ENCODE measurements around the gene RABL3.
"Not testable (repeated sequence)": the region's sequence is repeated elsewhere in the genome, so short reads cannot be mapped to it uniquely, and the experiment has no call there.

The RABL3 gene, protein sequence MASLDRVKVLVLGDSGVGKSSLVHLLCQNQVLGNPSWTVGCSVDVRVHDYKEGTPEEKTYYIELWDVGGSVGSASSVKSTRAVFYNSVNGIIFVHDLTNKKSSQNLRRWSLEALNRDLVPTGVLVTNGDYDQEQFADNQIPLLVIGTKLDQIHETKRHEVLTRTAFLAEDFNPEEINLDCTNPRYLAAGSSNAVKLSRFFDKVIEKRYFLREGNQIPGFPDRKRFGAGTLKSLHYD

DNA sequence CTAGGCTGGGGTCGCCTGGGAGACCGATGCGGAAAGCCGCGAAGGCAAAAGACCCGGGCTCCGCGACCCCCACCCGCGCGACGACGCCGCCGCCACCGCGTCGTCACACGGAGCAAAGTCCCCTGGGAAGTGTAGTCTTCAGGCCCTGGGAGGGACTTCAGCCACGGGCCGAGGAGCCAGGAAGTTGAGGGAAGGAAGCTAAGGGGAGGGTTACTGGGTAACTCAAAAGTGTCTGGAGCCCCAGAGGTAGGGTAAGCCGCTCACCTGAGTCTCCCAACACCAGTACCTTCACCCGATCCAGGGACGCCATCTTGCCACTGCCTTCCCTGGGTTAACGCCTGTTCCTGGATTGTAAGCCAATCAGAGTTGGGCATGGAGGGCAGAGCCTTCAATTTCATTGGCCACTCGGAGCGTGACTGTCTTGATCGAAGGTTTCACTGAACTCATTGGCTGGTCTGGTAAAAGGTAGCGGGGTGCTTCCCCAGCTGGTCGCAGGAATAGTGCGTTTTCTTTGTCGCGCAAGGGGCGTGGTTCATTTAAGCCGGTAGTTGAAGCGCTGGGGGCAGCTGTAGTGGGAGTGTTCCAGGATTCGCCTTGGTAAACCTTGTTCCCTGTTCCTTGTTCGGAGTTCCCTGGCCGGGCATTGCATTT, at the start of gene RABL3, which contains the start of gene GTF2E1:
Gene RABL3 (minus strand): TSS at position 319 of the 651 bp plus-strand sequence. CDS start 9 bp downstream, at position 310.
Gene GTF2E1 (plus strand): TSS at position 547 of the 651 bp plus-strand sequence. CDS start 7,809 bp downstream, outside the sequence.
- DNase-seq (ENCODE audit: low read depth), result peak; percentile 92

- no peak for DNase-seq (ENCODE audit: low read depth)
Observed at GRCh38 chr3:120791913-120792312, 49.6 kb upstream of the RABL3 start.

GRCh38 chr3:120791010-120791409, 48.7 kb upstream of the RABL3 start:
- DNase-seq (ENCODE audit: low read depth), result no peak

- not testable (repeated sequence) for DNase-seq (ENCODE audit: low read depth)
Observed at GRCh38 chr3:120785832-120786231, 43.5 kb upstream of the RABL3 start.

DNA sequence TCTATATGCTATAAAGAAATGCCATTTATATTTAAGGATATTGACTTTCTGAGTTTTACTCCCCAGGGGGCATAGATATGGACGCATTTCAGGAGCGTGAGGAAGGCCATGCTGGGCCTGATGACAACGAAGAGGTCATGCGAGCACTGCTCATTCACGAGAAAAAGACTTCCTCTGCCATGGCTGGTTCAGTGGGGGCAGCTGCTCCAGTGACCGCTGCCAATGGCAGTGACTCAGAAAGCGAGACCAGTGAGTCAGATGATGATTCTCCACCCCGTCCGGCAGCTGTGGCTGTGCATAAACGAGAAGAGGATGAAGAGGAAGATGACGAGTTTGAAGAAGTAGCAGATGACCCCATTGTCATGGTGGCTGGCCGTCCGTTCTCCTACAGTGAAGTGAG, 38.7 kb upstream of the RABL3 start:
- DNase-seq (ENCODE audit: low read depth), result no peak

GRCh38 chr3:120778776-120779175, 36.5 kb upstream of the RABL3 start:
- DNase-seq (ENCODE audit: low read depth), result no peak

GRCh38 chr3:120775411-120775810, 33.1 kb upstream of the RABL3 start:
- no peak for DNase-seq (ENCODE audit: low read depth)

- no peak for DNase-seq (ENCODE audit: low read depth)
Observed at GRCh38 chr3:120773932-120774331, 31.6 kb upstream of the RABL3 start.

GRCh38 chr3:120772081-120772480, 29.8 kb upstream of the RABL3 start:
- no peak for DNase-seq (ENCODE audit: low read depth)

- DNase-seq (ENCODE audit: low read depth), result no peak
Observed at GRCh38 chr3:120770891-120771290, 28.6 kb upstream of the RABL3 start.

DNA sequence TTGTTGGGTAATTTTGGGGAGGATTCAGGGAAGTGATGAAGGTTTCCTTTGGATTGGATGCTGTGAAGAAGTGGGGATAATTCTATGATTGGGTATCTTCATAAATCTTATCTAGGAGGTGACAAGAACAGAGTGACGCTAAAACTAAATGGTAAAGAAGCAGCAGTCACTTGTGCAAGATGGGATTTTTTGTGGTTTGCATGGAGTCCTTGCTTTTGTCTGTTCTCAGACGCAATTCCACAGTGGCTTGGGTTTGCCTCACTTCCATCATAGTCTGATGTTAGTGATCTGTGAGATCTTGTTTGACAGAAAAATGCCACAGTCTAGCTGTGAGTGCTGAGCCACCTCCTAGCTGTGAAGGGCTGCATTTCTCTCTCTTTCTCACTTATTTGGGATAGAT, 27.1 kb upstream of the RABL3 start:
- DNase-seq (ENCODE audit: low read depth), result no peak

- no peak for DNase-seq (ENCODE audit: low read depth)
Observed at GRCh38 chr3:120767106-120767505, 24.8 kb upstream of the RABL3 start.

DNA sequence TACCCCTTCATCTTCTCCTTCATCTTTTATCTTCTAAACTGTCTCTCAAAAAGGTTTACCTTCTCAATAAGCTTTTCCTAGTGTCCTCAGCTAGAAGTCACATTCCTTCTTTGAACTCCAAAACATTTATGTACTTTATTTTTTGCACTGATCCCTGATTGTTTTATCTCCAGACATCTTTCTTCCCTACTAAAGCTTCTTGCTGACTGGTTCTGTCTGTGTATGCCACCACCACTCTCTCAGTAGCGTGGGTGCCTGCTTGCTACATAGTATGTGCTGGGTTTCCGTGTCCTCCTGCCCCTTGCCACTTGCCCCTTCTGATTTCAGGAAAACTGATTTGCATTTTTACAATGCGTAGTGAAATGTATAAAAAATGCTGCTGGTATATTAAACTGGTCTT, 24.3 kb upstream of the RABL3 start:
- DNase-seq (ENCODE audit: low read depth), result no peak

GRCh38 chr3:120765830-120766493, 23.6 kb upstream of the RABL3 start:
- DNase-seq (ENCODE audit: low read depth), result no peak

GRCh38 chr3:120764206-120764605, 21.9 kb upstream of the RABL3 start:
- no peak for DNase-seq (ENCODE audit: low read depth)

DNA sequence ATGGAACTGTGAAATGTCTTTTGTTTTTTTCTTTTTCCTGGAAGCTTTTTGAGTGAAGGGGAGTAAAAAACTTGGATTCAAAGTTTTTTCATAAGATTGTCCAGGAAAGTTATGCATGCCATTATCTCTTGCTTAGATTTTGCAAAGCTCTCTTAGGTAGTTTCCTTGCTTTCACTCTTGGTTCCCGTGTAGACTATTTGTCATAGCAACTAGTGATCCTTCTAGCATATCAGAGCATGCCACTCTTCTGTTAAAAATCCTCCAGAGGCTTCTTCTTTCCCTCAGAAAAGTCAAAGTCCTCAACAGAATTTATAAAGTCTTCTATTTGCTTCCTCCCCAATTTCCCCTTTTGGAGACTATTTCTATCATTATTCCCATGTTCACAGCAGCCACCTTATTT, 21.3 kb upstream of the RABL3 start:
- no peak for DNase-seq (ENCODE audit: low read depth)

DNA sequence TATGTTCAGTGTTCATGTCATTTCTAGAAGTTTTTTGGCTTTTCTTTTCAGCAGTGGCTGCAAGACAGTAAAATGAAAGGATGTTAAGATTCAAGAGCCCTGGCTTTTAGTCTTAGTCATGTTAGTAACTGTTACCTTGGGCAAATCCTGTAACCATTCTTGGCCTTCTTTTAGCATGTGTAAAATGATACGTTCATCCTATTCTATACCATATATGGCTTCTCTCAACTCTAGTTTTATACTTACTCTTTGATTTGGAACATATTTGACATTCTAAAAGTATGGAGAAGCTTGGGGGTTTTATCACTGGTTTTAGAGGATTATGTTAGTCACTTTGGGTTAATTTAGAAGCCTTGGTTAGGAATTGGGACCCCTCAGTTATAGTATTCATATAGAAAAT, 20.3 kb upstream of the RABL3 start:
- DNase-seq (ENCODE audit: low read depth), result no peak

GRCh38 chr3:120758551-120758950, 16.2 kb upstream of the RABL3 start:
- DNase-seq (ENCODE audit: low read depth), result not testable (repeated sequence)

- no peak for DNase-seq (ENCODE audit: low read depth)
Observed at GRCh38 chr3:120756061-120756460, 13.7 kb upstream of the RABL3 start.

DNA sequence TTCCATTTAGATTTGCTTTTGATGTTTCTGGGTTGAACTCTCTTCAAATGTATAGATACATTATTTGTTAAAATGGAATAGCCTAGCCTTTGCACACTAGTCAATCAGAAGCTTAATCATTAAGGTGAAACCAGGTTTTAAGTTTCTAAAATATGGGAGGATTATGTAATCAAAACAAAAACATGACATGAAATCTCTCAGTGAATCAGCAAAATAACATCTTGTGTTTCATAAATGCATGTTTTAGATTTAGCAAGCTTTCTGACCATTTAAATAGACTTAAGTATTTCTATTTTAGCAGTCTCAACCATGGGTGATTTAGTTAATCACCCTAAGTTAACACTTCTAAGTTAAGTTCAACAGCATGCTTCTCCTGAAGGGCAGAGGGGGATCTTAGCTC, 11.5 kb upstream of the RABL3 start:
- DNase-seq (ENCODE audit: low read depth), result no peak

- DNase-seq (ENCODE audit: low read depth), result no peak
Observed at GRCh38 chr3:120752865-120753264, 10.5 kb upstream of the RABL3 start.

DNA sequence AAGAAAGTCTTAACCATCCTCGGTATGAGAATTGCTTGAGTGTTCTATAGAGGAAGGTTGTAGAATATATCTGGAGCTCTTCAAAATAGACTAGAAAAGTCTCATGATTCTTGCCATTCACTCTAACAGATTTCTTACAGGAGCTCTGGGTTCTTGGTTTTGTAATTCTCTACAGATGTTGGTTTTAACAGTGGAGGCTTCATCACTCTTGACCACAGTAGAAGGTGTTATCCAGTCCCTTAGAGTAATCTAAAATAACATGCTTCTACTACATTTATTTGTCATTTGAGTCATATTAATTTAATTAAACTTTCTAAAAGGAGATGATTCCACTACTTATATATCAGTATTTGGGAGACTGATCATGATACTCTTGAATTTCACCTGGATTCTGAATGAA, 9.9 kb upstream of the RABL3 start:
- DNase-seq (ENCODE audit: low read depth), result no peak

DNA sequence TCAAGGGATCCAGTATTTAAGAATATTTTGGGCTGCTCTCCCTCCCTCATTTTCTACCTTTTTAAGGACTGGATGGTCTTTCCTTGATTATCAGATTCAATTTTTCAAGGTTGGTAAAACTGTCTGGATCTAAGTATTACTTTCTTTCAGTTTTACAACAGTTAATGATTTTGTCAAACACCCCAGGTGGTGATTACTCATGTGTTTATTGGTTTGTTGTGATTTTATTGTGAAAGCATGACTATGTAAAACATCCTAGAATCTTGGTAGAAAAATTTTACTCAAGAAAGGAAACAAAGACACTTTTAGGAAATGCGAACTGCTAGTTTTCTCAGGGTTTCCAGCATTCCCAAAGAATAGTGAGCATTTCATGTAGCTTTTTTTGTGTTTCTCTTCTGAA, 7.5 kb upstream of the RABL3 start:
- no peak for DNase-seq (ENCODE audit: low read depth)

Measured in stimulated activated CD8-positive, alpha-beta memory T cell treated with anti-CD3 and anti-CD28 coated beads, Interleukin-4, amount 100 ng/mL, for 24 hours (primary cell).